Activated CD8-positive, alpha-beta memory T cell treated with anti-CD3 and anti-CD28 coated beads, Interleukin-2, amount 10 ng/mL, durations not matched to agents 7 days and 5 days (primary cell): Measurements from ENCODE around the gene ACAD10. TPM values are rescaled to one million over a fixed set of nuclear protein-coding genes. Genes with fewer than 3 reads are reported as not detected.
"Not testable (repeated sequence)": the region's sequence is repeated elsewhere in the genome, so short reads cannot be mapped to it uniquely, and the experiment has no call there.

Experiments
- ATAC-seq: fragments of 150-1000 bp; cut with Tn5 transposase; one replicate; pipeline ENCODE4 v1.10.0; 2021; ENCODE audit warnings: moderate library complexity
- CTCF ChIA-PET: fragments of 350-600 bp; sonication (Branson Sonifier 250); formaldehyde crosslinking; loops from one replicate; lab custom pipeline; 2021; ENCODE audit warnings: antibody characterized with exemption; lab: Charles Lee
- DNase-seq: peaks from one replicate; pipeline ENCODE4 v3.0.0-alpha.2; 2020
- H3K27ac Mint-ChIP-seq: one replicate; pipeline ENCODE4 v1.8.0; 2021; ENCODE audit warnings: mild to moderate bottlenecking, mixed read lengths
- H3K27me3 Mint-ChIP-seq: one replicate; pipeline ENCODE4 v1.8.0; 2021; ENCODE audit warnings: mixed read lengths
- H3K36me3 Mint-ChIP-seq: one replicate; pipeline ENCODE4 v1.8.0; 2021; ENCODE audit warnings: mild to moderate bottlenecking, mixed read lengths
- H3K4me1 Mint-ChIP-seq: one replicate; pipeline ENCODE4 v1.8.0; 2021; ENCODE audit warnings: mixed read lengths
- H3K4me3 Mint-ChIP-seq: one replicate; pipeline ENCODE4 v1.8.0; 2021; ENCODE audit warnings: mild to moderate bottlenecking, moderate library complexity, mixed read lengths
- H3K9me3 Mint-ChIP-seq: one replicate; pipeline ENCODE4 v1.8.0; 2022; ENCODE audit warnings: low read depth, mixed read lengths
- total RNA-seq, 2 experiments: library from RNA; stranded (reverse); gene quantifications; one replicate each; pipeline ENCODE4 v1.2.3, GENCODE V29; 2021

ACAD10 gene
- total RNA-seq, 2 experiments from 2014 or later, result 24.7 to 30.3 TPM

DNA sequence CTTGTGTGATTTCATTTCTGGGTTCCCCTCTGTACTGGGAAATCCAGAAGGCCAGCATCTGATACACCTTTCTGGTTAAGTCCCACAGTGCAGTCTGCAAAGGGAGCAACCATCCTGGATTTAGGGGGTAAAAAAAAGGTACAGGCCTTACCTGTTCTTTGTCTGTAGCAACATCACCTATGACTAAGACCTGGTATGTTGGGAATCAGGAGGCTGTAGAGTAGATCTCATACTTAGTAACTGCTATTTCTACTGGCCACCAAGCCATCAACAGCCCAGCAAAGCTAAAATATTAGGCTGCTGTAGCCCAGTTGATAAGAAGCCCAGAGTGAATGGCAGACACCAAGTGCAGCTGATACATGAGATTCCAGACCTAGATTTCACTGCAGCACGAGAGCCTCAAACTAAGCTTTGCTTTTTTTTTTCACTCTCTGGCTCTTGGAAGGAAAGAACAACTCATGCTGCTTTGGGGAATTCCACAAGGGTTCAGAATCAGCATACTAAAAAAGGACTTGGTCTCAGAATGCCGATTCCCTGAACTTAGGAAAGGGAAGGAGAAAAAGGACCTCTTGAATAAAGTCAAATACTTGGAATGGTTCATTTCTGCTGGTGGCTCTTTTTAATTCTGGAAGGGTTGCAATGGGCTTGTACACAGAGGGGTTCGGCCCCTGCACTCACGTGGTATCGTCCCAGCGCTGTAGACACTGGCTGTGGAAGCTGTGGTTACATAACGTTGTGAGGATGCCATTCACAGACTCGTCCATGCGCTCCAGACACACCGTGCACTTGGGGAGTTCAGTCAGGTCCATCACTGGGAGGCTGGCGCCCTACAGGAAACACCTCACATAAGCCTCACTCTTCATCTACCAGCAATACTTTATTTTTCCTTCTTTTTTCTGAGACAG lies 20.6 kb upstream of the ACAD10 start:
- no peak overlapping the region for H3K4me3 Mint-ChIP-seq
- DNase-seq, result no peak
- H3K27ac Mint-ChIP-seq, result no peak overlapping the region
- CTCF ChIA-PET, result interaction anchor here (0.7 to 1.3 kb wide), 3 partner anchors 9 to 268 kb away, joined by 3 read pairs; no protein-coding TSS in a partner anchor
- no peaks in the 10 kb centered on the region for H3K4me1 Mint-ChIP-seq
- no peaks in the 10 kb centered on the region for H3K27me3 Mint-ChIP-seq
- H3K36me3 Mint-ChIP-seq, result peaks cover 27% of the 10 kb centered on the region
- no peaks in the 10 kb centered on the region for H3K9me3 Mint-ChIP-seq
- ATAC-seq, result no peak

DNA sequence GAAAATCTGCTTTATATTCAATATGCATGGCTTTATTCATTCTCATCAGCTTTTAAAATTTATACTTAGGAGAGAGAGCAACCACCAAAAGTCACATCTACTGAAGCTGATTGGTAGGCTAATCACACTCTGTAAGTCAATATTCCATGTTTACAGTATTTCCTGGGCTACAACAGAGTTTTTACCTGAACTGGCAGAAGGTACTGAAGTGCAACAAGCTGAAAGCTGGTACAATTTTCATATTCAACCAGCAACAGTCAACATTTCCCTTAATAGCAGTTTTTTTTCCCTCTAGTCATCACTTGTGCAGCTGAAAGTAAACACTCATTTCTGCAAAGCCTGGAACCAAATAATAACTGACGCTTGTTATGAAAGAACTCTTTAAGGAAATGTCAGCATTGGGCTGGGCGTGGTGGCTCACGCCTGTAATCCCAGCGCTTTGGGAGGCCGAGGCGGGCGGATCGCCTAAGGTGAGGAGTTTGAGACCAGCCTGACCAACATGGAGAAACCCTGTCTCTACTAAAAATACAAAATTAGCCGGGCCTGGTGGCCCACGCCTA lies 13.0 kb upstream of the ACAD10 start:
- Mint-ChIP-seq H3K4me3 (no peak overlapping the region), H3K36me3 (peaks cover 25% of the 10 kb centered on the region), H3K27me3 (no peaks in the 10 kb centered on the region), H3K9me3 (no peaks in the 10 kb centered on the region), H3K4me1 (no peaks in the 10 kb centered on the region), H3K27ac (no peak overlapping the region)
- no peak for DNase-seq
- ATAC-seq, result no peak
- CTCF ChIA-PET, result interaction anchor here (2.3 to 2.7 kb wide), 2 partner anchors 10 to 276 kb away, joined by 9 to 10 read pairs; no protein-coding TSS in a partner anchor

DNA sequence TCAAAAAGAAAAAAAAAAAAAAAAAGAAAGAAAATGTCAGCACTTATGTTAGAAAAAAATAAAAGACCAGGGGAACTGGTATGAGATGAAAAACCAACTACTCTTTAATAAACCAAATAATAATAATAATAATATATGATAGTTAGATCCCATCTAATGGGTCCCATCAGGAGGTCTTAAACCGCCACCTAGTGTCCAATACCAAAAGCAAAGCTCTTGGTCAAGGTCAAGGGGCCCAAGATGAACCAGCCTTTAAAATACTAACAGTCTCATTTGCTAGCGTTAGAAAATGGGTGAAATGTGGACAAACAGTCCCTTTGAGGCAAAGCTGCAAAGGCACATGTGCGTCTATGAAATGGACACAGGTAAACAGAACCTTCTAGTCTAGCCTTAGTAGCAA lies 12.3 kb upstream of the ACAD10 start:
- no peak for DNase-seq
- peaks cover 24% of the 10 kb centered on the region for H3K36me3 Mint-ChIP-seq
- no peak for ATAC-seq
- no peak overlapping the region for H3K4me3 Mint-ChIP-seq
- H3K27ac Mint-ChIP-seq, result no peak overlapping the region
- no peaks in the 10 kb centered on the region for H3K4me1 Mint-ChIP-seq
- CTCF ChIA-PET, result interaction anchor here (0.8 to 2.7 kb wide), 6 partner anchors 8 to 277 kb away, joined by 3 to 10 read pairs (median 3); partner anchors contain the start of genes ACAD10 and BRAP
- no peaks in the 10 kb centered on the region for H3K9me3 Mint-ChIP-seq
- H3K27me3 Mint-ChIP-seq, result no peaks in the 10 kb centered on the region

DNA sequence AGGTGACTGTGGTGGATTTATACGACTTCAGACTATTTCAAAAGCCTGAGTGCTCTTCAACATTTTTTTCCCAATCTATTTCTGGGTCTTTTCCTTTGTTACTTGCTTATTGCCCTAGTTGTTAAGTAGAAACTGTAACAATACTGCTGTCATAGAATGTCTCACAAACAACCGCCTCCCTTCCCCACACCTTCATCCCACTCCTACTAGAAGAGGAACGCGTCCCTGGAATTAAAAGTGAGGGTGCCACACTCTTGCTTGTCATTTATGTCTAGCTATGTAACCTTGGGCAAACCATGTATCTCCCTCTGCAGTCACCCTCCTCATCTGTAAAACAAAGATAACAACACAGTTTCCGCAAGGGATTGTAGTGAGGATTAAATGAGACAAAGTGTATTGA lies 8.7 kb upstream of the ACAD10 start:
- no peak for ATAC-seq

DNA sequence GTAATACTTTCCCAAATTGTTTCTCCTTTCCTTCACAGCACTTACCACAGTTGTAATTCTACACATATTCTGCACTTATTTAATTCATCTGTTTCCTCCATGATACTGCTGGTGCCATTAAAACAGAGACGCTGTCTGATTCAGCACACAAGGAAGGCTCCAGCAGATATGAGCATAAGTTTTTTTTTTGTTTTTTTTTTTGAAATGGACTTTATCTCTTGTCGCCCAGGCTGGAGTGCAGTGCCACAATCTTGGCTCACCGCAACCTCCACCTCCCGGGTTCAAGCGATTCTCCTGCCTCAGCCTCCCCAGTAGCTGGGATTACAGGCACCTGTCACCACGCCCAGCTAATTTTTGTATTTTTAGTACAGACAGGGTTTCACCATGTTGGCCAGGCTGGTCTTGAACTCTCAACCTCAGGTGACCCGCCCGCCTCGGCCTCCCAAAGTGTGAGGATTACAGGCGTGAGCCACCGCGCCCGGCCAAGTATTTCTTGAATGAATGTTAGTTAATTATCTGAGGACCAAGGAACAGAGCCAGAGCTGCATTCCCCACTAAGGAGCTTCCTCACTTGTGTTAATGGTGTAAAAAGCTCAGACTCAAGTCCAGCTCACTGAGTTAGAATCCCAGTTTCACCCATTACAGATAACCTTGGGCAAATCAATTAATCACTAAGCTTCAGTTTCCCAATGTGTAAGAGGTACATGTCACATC lies 1.2 kb upstream of the ACAD10 start:
- H3K27ac Mint-ChIP-seq, result peak overlapping the region; percentile 91
- H3K36me3 Mint-ChIP-seq, result peaks cover 19% of the 10 kb centered on the region
- not testable (repeated sequence) for ATAC-seq, H3K9me3 Mint-ChIP-seq, H3K27me3 Mint-ChIP-seq, DNase-seq
- peaks cover 35% of the 10 kb centered on the region for H3K4me1 Mint-ChIP-seq
- H3K4me3 Mint-ChIP-seq, result peak overlapping the region; percentile 96
- CTCF ChIA-PET, result interaction anchor here (1.0 to 4.1 kb wide), 5 partner anchors 12 to 287 kb away, joined by 3 to 15 read pairs (median 7); no protein-coding TSS in a partner anchor

More for the DNA sequence above, 8.7 kb upstream of the ACAD10 start:
- CTCF ChIA-PET, result interaction anchor here (1.0 kb wide), 1 partner anchor 9 kb away, joined by 3 read pairs; the partner anchor contains the start of genes ACAD10 and BRAP
- Mint-ChIP-seq H3K4me1 (no peaks in the 10 kb centered on the region), H3K4me3 (no peak overlapping the region), H3K27ac (no peak overlapping the region), H3K9me3 (no peaks in the 10 kb centered on the region), H3K36me3 (peaks cover 24% of the 10 kb centered on the region), H3K27me3 (no peaks in the 10 kb centered on the region)
- no peak for DNase-seq

DNA sequence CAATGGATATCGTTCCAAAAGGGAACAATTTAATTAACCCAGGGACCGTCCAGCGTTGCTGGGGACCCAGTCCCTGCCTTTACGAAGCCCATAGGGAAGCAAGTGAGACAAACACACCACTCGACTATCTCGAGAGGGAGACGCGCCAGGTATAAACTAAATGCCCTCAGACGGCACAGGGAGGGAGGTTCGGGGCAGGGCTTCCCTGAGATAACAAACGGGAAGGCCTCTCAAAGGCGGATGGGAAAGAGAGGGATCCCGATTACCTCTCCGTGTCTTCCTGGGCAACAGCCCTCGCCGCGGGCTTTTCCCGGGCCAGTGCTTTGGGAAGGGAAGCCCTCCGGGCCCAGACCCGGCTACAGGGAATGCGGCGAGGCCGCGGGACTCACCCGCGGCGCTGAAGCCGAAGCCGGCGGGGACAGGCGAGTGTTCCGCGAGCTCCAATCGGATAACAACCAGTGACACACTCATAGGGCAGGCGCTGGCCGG lies 487 bp upstream of the ACAD10 start:
- peak overlapping the region; percentile 91 for H3K27ac Mint-ChIP-seq
- CTCF ChIA-PET, result interaction anchor here (0.8 to 2.6 kb wide), 8 partner anchors 8 to 288 kb away, joined by 3 to 15 read pairs (median 4); no protein-coding TSS in a partner anchor
- ATAC-seq, result peak; percentile 5
- H3K27me3 Mint-ChIP-seq, result no peaks in the 10 kb centered on the region
- H3K4me1 Mint-ChIP-seq, result peaks cover 35% of the 10 kb centered on the region
- peaks cover 19% of the 10 kb centered on the region for H3K36me3 Mint-ChIP-seq
- DNase-seq, result no peak
- H3K9me3 Mint-ChIP-seq, result no peaks in the 10 kb centered on the region
- H3K4me3 Mint-ChIP-seq, result peak overlapping the region; percentile 96

DNA sequence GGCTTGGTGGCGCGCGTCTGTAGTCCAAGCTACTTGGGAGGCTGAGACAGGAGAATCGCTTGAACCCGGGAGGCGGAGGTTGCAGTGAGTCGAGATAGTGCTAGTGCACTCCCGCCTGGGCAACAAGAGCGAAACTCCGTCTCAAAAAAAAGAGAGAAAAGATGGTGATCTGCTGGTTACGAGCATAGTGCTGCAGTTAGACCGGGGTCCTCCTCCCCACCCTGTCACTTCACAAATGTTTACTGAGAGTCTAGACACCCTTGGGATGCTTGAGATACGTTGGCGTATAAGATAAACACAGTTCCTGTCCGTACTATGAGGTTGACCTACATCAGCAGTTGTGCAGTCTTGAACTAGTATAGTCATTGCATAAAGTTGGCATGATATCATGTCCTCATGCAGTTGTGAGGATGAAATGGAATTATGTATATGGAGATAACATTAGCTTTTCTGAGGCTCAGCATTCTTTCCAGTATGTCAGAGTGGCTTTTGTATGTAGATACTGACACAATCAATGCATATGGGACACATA lies 787 bp downstream of the ACAD10 start:
- no peaks in the 10 kb centered on the region for H3K9me3 Mint-ChIP-seq
- H3K4me1 Mint-ChIP-seq, result peaks cover 35% of the 10 kb centered on the region
- peak overlapping the region; percentile 91 for H3K27ac Mint-ChIP-seq
- H3K36me3 Mint-ChIP-seq, result peaks cover 15% of the 10 kb centered on the region
- ATAC-seq, result no peak
- CTCF ChIA-PET, result interaction anchor here (0.6 to 2.6 kb wide), 7 partner anchors 9 to 1058 kb away, joined by 3 to 15 read pairs (median 3); no protein-coding TSS in a partner anchor
- H3K4me3 Mint-ChIP-seq, result peak overlapping the region; percentile 96
- no peak for DNase-seq
- no peaks in the 10 kb centered on the region for H3K27me3 Mint-ChIP-seq

DNA sequence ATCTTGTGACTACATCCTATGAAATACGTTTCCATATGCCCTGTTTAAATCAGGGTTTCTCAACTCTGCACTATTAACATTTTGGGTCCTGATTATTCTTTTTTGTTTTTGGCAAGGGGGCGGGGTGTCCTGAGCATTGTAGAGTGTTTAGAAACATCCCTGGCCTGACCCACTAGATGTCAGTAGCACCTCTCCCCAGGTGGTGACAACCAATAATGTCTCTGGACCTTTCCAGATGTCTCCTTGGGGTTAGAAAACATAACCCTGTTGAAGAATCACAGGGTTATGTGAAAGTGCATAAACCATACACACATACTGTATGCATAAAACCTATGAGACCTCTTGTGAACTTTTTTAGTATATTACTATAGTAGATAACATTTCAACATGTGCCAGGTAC lies 1.4 kb downstream of the ACAD10 start:
- Mint-ChIP-seq H3K36me3 (peaks cover 9% of the 10 kb centered on the region), H3K4me3 (peak overlapping the region; percentile 96), H3K4me1 (peaks cover 35% of the 10 kb centered on the region), H3K27ac (peak overlapping the region; percentile 91), H3K27me3 (no peaks in the 10 kb centered on the region), H3K9me3 (no peaks in the 10 kb centered on the region)
- CTCF ChIA-PET, result interaction anchor here (0.8 to 1.0 kb wide), 2 partner anchors 126 to 724 kb away, joined by 3 to 5 read pairs; no protein-coding TSS in a partner anchor
- ATAC-seq (no peak), DNase-seq (no peak)

DNA sequence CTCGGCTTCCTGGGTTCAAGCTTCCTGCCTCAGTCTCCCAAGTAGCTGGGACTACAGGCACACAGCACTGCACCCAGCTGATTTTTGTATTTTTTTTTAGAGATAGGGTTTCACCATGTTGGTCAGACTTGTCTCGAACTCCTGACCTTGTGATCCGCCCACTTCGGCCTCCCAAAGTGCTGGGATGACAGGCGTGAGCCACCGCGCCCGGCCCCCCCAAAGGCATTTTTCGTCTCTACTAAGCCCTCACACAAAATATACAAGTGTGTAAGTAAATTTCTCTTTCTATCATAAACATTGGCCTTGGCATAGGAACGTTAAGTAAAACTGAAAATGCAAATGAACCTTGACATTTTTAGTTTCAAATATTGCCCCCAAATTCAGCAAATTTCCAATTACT lies 2.1 kb downstream of the ACAD10 start:
- Mint-ChIP-seq H3K4me1 (peaks cover 35% of the 10 kb centered on the region), H3K36me3 (peaks cover 9% of the 10 kb centered on the region), H3K9me3 (no peaks in the 10 kb centered on the region), H3K27me3 (no peaks in the 10 kb centered on the region), H3K27ac (no peak overlapping the region), H3K4me3 (no peak overlapping the region)
- CTCF ChIA-PET, result interaction anchor here (0.8 kb wide), 1 partner anchor 125 kb away, joined by 5 read pairs; no protein-coding TSS in a partner anchor
- ATAC-seq, result no peak
- DNase-seq, result no peak

DNA sequence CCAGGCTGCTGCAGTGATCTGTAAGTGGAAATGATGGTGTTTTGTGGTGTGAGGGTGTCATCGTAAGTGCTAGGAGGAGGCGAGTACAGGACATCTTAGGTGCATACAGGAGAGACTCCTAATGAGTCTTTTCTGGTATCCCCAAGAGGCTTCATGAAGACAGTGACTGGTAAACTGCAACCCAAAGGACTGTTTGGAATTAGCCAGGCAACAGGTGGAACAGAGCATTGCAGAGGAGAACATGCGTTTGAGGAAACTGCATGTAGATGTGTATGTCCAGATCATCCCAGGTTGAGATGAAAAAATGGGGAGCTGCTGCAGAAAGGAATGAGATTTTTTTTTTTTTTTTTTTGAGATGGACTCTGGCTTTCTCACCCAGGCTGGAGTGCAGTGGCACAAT lies 5.4 kb downstream of the ACAD10 start:
- Mint-ChIP-seq H3K27ac (no peak overlapping the region), H3K36me3 (peaks cover 10% of the 10 kb centered on the region), H3K27me3 (no peaks in the 10 kb centered on the region), H3K4me1 (peaks cover 15% of the 10 kb centered on the region), H3K4me3 (no peak overlapping the region), H3K9me3 (no peaks in the 10 kb centered on the region)
- no peak for DNase-seq
- ATAC-seq, result no peak
- CTCF ChIA-PET, result no interaction called here

DNA sequence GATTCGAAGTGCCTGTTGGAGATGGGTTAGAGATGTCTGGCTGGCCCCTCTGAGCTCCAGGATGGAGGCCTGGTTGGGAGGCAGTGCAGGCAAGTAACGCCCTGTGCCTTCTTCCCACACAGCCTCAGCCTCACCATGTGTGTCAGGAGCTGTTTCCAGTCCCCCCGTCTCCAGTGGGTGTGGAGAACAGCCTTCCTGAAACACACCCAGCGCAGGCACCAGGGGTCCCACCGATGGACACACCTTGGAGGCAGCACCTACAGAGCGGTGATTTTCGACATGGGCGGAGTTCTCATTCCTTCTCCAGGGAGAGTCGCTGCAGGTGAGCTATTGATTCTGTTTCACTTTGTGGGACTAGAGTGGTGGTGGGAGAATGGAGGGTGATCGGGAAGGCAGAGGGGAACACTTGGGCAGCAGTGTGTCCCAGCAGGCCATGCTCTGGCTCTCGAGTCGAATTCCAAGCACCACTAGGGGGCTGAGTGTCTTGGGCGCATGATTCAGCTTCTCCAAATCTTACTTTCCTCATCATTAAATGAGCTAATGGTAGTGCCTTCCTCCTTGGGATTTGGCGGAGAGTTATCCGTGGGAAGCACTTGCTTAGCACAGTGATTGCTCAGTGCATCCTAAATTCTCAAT lies 6.8 kb downstream of the ACAD10 start:
- Mint-ChIP-seq H3K36me3 (peaks cover 12% of the 10 kb centered on the region), H3K27ac (no peak overlapping the region), H3K4me1 (peaks cover 2% of the 10 kb centered on the region), H3K27me3 (no peaks in the 10 kb centered on the region), H3K4me3 (no peak overlapping the region), H3K9me3 (no peaks in the 10 kb centered on the region)
- no peak for ATAC-seq
- CTCF ChIA-PET, result interaction anchor here (1.4 kb wide), 1 partner anchor 120 kb away, joined by 5 read pairs; no protein-coding TSS in a partner anchor
- no peak for DNase-seq

DNA sequence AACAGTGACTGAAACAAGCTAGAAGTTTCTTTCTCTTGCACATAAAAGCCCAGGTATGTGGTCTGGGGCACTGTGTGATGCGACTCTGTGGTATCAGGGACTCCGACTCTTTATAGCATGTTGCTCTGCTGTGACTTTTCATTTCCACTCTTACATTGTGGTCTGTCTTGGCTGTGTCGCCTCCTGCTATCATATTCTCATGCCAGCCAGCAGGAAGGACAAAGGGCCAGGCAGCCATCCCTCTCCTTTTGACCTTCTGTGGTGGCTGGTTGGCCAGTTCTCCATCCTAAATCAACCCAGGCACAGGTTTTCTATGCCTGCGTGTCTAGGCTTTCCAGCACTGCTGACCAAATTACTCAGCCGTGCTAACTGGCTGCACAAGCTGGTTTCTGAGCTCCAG lies 8.0 kb downstream of the ACAD10 start:
- CTCF ChIA-PET, result no interaction called here
- Mint-ChIP-seq H3K4me1 (no peaks in the 10 kb centered on the region), H3K27ac (no peak overlapping the region), H3K9me3 (no peaks in the 10 kb centered on the region), H3K4me3 (no peak overlapping the region), H3K36me3 (peaks cover 12% of the 10 kb centered on the region), H3K27me3 (no peaks in the 10 kb centered on the region)
- DNase-seq (no peak), ATAC-seq (no peak)
